ENCODE measurements around the gene STAP1.

Gene STAP1

DNA sequence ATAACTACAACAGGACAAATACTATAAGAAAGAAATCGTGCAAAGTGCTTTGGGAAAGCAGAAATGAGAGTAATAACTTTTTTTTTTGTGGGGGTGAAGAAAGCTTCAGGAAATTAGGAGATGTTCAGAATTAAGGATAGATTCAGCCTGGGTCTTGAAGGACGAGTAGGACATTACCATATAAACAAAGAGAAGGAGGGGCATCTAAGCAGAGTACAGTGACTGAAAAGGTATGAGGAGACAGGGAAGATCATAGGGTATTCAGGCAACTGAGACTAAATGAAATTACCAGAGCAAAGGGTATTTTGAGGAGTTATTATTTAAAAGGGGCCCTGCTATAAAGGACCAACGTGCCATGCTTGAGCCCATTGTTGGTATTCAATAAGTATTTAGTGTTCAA is 3.1 kb upstream of the STAP1 start:
- no peak for DNase-seq (ENCODE audit: low spot score)

DNA sequence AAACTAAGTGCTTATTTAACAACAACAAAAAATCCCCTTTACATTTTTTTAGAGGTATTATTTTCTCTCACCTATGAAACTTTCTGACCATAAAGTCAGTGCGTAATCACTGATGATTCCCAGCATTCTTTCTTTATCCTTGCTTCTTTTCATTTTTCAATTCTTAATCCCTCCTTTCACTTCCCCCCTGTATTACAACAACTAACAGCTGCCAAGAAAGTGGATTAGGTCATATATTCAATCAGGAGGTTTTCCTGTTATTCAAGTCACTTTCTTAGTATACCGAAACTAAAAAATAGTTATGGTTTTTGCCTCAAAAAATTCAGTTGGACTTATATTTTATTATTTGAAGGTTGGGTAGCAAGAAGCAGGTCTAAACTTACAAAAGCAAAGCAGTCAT is 2.1 kb upstream of the STAP1 start:
- DNase-seq (ENCODE audit: low spot score) = no peak

DNA sequence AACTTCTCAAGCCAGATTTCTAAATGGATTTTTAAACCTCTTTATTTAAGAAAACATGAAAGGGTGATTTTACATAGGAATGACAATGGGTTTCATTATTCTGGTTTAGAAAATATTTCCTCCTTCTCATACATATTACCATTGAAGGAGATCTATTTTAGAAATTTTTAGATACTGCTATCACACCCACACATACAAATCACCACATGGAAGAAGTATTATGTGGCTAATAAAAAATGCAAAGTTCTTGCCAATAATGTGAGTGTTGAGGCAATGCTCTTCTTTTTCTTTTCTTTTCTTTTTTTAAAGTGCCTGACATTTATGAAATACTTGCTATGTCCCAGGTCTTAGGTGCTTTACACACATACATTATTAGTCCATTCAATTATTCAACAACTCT is 6.8 kb downstream of the STAP1 start:
- DNase-seq (ENCODE audit: low spot score) = no peak

DNA sequence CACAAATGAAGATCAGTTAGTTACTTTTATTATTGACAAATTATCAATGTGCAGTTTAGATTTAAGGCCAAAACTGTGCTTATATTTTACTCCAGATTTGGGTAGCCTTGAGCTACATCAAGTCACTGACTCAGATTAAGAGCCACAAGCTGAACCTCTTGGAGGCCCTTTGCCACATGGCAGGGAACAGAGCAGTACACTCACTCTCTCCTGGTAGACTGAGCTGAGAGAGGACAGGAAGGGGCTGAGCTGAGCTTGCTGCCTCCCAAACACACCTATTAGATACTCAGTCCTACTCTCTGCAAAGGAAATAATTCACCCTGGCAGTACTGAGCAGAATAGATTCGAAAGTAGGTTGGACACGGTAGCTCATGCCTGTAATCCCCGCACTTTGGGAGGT is 7.8 kb downstream of the STAP1 start:
- no peak for DNase-seq (ENCODE audit: low spot score)

DNA sequence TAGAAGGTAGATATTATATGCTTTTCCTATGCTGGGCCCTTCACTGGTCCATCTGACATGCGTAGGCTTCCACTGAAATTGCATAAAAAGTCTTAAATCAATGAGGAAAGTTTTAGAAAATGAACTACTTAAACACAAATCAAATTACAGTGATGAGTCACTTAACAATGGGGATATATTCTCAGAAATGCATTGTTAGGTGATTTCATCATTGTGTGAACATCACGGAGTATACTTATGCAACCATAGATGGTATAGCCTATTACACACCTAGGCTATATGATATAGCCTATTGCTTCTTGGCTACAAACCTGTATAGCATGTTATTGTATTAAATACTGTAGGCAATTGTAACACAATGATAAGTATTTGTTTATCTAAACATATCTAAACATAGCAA is 10.3 kb downstream of the STAP1 start:
- no peak for DNase-seq (ENCODE audit: low spot score)

DNA sequence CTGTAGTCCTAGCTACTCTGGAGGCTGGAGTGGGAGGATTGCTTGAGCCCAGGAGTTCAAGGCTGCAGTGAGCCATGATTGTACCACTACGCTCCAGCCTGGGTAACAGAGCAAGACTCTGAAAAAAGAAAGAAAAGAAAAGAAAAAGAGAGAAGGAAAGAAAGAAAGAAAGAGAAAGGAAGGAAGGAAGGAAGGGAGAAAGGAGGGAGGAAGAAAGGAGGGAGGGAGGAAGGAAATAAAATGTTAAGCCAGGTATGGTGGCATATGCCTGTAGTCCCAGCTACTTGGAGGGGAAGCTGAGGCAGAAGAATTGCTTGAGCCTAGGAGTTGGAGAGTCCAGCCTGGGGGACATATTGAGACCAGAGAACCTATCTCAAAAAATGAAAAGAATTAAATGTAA is 12.0 kb downstream of the STAP1 start:
- no peak for DNase-seq (ENCODE audit: low spot score)

DNA sequence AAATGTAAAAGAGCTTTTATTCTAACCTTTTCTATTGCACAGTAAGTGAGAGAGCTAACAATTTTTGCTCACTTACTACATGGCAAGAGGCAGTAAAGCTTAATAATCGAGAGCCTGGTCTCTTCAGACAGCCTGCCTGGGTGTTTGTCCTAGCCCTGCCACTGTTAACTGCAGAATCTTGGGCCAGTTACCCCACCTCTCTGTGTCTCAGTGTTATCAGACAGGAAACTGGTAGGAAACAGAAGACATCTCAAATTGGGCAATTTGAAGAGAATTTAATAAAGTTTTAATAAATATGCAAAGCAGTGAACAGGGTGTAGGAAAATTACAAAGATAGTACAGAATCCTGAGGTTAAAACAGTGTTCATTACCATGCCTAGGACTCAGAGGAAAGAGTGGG is 13.4 kb downstream of the STAP1 start:
- DNase-seq (ENCODE audit: low spot score) = no peak

DNA sequence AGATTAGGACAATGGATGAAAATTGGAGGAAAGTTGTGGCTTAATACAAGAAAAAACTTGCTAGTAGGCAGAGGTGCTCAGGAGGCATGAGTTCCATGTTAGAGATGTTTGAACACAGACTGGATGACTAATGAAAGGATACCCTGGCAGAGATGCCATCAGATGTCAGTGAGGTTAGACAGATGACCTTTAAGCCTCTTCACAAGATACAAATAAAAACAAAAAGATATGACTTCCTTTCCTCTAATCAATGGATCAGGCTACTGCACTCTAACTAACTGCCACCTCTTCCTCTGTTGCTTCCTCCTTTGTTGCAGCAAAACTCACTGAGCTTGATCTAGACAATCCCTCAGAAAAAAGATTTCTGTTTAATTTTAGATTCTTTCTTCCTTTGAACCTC is 14.7 kb downstream of the STAP1 start:
- no peak for DNase-seq (ENCODE audit: low spot score)

DNA sequence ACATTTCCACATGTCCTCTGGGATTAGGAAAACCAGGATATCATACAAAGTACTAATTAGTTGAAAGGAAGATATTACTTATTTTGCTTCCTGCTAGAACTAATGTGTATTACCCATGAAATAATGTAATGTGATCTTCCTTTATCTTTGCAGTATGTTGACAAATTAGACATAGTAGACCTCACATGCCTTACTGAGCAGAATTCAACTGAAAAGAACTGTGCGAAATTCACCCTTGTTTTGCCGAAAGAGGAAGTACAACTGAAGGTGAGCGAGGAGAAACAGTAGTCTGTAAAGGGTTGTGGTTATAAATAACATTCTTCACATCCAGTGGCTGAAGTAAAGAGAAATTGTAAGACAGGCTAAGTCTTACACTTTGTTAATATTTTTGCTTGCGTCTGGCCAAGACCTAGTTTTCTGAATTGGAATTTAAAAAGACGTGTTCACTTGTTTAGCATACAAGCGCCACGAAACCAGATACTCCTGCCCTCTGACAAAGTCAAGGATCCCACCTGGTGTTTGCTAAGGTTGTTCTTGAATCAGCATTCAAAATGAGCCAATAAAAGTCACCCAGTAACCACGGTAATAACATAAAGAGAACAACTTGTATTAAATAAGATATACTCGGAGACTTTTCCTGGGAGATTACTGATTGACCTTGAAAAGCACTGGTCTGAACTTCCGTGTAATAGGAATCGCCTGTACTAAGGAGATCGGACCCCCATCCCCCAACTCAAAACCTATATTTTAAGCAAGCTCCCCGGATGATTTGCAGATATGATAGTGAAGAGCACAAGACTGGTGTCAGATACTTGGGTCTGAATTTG is 16.9 kb downstream of the STAP1 start:
- DNase-seq (ENCODE audit: low spot score) = no peak

DNA sequence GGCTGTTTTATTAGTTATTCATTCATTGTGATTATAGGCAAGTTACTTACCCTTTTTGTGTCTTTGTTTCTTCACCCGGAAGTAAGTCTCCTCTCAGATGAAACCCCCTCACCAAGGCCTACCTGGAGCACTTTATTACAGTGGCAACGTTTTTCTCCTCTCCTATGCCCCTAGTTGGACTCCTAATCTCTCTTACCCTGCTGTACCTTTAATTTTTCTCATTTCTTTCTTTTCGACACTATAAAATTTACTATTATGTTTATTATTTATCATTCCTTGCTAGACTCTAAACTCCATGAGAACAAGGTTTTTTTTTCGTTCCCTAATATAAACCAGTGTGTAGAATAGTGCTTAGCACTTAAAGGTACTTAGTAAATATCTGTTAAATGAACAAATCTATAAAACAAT is 17.5 kb downstream of the STAP1 start:
- no peak for DNase-seq (ENCODE audit: low spot score)

DNA sequence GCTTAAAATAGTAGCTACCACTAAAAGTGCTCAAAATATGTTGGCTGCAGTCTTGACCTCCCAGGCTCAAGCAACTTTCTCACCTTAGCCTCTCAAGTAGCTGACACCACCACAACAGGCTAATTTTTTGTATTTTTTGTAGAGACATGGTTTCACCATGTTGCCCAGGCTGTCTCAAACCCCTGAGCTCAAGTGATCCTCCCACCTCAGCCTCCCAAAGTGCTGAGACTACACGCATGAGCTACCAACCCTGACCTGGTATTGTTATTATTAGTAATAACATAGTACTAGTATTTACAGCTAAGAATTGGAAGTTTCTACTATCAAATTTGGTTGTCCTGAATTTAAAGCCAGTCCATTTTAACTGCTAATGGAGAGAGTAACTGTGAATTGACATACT is 18.0 kb downstream of the STAP1 start:
- no peak for DNase-seq (ENCODE audit: low spot score)

DNA sequence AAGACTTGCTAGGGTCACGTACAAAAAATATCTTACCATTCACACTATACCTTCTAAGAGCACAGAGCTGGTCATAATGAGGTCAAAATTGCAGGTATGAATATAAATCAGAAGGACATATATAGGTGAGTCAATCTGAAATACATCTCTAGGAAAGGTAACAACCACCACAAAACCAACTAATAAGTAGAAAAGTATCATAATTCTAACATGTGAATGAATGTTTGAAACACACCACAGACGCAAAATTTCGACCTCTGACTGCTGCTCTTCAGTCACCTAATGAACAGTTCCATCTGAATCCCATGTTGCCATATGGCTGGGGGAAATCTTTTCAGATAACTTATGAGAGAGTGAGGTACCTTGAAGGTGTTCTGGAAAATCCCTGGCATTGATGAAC is 22.1 kb downstream of the STAP1 start:
- DNase-seq (ENCODE audit: low spot score) = no peak

DNA sequence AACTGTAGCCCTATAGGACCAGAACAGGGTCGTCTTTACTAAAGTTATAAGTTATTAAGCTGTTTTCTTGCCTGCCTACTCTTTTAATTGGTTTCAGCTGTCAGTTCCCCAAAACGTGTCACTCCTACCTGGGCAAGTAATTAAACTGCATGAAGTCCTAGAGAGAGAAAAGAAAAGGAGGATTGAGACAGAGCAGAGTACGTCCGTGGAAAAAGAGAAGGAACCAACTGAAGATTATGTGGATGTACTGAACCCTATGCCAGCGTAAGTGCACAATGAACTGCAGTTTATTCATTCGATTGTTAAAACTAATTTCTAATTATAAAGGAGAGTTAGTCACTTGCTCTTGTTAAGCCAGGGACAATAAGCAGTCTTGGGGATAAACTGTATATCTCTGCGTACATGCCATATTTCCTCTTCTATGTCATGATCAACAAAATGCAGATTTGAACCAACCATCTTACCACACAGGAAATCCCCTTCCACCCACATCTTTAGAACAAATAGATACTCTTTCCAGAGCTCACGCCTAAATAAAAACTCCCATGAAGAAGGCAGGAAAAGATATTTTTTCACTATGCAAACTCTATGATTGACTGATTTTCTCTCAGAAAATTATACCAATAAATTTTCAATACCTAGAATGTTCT is 22.8 kb downstream of the STAP1 start:
- DNase-seq (ENCODE audit: low spot score) = no peak

DNA sequence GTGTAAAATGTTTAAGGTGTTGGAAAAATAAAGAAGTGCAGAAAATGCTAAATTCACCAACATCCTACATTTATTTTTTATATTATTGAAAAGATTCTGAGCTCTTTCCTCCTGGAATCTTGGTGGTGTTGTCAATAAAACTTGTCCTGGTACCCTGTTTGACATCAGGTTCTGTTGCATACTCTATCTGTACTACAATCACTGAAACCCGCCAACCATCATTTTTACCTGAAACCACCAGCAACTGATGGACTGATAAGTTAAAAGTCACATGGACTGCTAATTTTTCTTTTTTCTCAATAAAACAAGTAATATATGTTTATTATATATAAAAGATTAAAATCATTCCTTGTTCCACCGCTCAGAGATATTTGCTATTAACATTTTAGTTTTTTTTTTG is 23.4 kb downstream of the STAP1 start:
- no peak for DNase-seq (ENCODE audit: low spot score)

DNA sequence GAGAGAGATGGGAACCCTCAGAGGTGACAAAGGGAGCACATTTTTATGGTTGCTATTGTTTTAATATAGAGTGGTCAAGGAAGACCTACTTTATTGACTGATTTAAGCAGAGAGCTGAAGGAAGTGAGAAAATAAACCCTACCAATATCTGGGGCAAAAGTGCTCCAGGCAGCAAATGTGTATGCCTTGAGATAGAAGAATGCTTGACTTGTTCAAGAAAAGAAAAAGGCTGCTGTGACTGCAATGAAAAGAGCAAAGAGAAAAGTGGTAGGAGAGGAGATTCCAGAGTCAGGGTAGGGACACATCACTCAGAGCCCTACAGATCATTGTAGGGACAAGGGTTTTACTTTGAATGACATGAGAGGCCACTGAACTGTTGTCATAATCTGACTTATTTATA is 26.0 kb downstream of the STAP1 start:
- no peak for DNase-seq (ENCODE audit: low spot score)

DNA sequence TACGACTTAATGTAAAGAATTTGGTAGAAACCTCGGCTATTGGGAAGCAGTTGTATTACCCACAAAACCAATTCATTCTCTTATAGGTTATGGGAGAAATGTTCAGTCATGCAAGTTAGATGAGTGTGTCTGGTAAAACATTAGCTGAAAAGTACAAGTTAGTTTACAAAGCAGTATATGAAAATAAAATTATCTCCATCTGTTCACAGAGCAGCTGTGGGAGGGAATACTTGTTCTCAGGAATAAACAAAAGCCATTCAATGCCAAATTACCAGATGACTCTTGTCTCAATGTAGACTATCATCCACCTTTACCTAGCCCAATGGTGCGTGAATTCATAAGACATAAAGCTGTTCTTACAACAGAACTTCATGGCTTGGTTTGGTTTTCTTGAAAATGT is 28.6 kb downstream of the STAP1 start:
- DNase-seq (ENCODE audit: low spot score) = no peak

DNA sequence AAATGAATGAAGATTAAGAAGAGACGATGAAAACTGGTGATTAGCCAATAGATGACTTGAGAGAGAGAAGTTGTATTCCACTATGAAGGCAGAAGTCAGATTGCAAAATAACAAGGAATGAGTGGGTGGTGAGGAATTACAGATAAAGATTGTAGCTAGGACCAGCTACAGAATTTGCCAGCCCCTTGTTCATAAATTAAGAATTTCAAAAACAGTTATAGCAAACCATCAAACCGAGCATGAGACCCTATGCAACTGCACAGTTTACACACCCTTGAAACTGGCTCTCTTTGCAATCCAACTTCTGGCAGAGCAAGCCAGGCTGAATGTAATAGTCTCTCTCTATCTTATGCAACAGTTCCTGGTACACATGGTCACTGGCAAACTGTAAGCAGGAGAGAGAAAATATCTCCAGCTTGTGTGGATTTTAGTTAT is 35.2 kb downstream of the STAP1 start:
- no peak for DNase-seq (ENCODE audit: low spot score)

DNA sequence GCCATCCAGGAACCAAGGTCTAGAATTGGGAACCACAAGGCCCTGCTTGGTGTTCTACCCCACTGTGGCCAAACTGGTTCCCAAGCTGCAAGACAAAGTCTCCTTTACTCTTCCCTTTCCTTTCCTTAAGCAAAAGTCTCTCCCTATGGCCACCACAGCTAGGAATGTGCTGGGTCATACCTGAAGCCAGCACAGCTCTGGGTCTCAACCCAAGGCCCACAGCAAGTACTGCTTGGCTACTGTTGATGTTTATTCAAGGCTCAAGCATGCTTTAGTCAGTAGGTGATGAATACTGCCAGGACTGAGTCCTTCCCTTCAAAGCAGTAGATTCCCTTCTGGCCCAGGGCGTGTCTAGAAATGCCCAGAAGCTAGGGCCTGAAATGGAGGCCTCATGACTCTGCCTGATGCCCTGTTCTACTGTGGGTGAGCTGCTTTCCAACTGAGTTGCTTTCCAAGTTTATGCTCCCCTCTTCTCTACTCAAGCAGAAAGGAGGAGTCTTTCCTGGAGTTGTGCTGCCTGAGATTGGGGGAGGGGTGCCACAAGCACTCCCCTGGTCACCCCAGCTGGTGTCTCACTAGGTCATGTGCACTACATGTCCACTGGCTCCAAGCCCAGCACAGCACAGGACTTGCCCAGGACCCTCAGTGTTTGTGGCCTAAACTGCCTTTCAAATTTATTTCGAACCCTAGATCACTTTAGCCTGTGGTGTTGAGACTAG is 44.9 kb downstream of the STAP1 start:
- no peak for DNase-seq (ENCODE audit: low spot score)

DNA sequence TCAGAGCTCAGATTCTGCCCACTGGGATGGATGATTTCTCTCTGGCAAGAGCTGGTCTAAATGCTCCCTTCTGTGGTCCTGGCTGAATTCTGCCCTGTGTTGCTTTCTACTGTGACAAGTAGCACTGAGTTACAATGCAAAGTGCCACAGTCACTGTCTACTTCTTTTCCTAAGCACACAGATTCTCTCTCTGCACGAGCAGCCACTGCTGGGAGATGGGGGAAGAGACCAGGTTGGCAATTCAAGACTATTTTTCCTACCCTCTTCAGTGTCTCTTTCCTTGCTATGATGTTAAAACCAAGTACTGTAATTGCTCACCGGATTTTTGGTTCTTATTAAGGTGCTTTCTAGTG is 45.5 kb downstream of the STAP1 start:
- no peak for DNase-seq (ENCODE audit: low spot score)

DNA sequence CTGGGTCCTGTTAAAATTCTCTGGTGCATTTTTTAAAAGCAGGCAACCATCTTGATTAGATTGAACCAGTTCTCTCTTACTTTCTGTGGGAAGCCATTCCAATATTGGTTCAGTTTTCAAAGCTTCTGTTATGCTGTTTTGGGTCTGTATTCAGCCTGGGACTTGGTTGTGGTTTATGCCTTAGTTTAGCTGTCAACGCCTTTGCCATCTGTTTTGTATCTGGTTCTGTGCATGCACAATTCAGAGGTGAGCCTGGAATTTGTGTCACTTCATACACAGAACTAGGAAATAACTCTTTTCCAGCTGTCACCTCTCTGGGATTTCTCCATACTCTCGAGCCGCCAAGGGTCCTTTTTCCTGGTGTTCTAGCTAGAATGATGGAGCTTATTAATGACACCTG is 46.2 kb downstream of the STAP1 start:
- peak; percentile 45 for DNase-seq (ENCODE audit: low spot score)

DNA sequence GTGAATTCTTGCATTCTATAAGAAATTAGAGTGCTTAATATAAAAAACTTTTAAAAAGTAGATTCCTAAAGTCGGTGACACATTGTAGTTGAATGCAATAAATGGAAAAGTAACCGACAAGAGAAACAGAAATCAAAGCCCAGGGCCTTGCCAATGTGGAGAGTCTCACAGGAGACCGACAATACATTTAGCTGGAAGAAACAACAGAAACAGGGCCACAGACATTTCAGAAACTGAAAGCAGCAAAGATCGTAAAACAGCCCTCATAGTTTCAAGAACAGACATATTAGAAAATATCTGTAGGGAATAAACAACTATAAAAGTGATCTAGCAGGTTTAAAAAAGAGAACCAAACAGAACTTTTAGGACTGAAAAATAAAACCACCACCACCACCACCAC is 49.5 kb downstream of the STAP1 start:
- DNase-seq (ENCODE audit: low spot score) = no peak

DNA sequence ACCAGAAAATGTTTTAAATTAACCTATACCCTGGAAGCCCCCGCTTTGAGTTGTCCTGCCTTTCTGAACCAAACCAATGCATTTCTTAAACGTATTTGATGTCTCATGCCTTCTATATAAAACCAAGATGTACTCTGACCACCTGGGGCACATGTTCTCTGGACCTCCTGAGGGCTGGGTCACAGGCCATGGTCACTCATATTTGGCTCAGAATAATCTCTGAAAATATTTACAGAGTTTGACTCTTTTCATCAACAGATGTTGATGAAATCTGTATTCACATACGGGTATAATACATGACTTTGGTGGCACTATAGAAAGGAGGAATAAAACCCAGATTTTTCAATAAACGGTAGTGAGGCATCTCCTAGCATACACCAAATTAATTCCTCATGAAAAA is 55.7 kb downstream of the STAP1 start:
- DNase-seq (ENCODE audit: low spot score) = no peak

DNA sequence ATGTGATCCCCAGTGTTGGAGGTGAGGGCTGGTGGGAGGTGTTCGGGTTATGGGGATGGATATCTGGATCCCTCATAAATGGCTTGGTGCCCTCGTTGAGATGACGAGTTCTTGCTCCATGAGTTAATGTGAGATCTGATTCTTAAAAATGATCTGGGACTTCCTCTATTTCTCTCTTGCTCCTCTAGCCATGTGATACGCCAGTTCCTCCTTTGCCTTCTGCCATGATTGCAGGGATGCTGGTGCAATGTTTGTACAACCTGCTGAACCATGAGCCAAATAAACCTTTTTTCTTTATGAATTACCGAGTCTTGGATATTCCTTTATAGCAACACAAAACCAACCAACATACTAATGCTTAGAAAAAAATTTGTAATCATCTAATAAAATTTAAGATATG is 56.6 kb downstream of the STAP1 start:
- no peak for DNase-seq (ENCODE audit: low spot score)
